ENCODE results near the gene UEVLD.

DNA sequence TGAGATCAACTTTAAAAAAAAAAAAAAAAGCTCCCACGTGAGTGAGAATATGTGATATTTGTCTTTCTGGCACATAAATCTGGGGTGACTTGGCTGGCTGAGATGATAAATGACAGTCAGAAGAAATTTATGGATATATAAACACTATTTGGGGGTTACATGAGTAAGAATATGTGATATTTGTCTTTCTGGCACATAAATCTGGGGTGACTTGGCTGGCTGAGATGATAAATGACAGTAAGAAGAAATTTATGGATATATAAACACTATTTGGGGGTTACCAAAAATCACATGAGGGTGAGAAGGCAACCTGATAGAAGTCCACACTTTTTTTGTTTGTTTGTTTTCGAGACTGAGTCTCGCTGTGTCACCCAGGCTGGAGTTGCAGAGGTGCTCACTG is 55.2 kb downstream of the UEVLD start:
- TF ChIP-seq, protein P1, sequence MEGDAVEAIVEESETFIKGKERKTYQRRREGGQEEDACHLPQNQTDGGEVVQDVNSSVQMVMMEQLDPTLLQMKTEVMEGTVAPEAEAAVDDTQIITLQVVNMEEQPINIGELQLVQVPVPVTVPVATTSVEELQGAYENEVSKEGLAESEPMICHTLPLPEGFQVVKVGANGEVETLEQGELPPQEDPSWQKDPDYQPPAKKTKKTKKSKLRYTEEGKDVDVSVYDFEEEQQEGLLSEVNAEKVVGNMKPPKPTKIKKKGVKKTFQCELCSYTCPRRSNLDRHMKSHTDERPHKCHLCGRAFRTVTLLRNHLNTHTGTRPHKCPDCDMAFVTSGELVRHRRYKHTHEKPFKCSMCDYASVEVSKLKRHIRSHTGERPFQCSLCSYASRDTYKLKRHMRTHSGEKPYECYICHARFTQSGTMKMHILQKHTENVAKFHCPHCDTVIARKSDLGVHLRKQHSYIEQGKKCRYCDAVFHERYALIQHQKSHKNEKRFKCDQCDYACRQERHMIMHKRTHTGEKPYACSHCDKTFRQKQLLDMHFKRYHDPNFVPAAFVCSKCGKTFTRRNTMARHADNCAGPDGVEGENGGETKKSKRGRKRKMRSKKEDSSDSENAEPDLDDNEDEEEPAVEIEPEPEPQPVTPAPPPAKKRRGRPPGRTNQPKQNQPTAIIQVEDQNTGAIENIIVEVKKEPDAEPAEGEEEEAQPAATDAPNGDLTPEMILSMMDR (IDR thresholded peaks at IDR 0.05; ENCODE audit: low read length), result no peak
- TF ChIP-seq EZH2 (IDR thresholded peaks at IDR 0.05; ENCODE audit: borderline replicate concordance, low read length), result no peak
